ENCODE measurements around the gene KIF4A. TPM values are rescaled to one million over a fixed set of nuclear protein-coding genes. Genes with fewer than 3 reads are reported as not detected.
A peak's percentile ranks its signal among the peaks of the same experiment; 100 is the strongest.

KIF4A gene
- total and polyA plus RNA-seq, 10 of the 15 experiments (the other 5 are each of a cell fraction or from before 2014, with no cell fraction given), result 10.8 to 28.8 (median 22.5) TPM

- TF ChIP-seq ZNF207 (IDR thresholded peaks at IDR 0.05; ENCODE audit: borderline replicate concordance) (no peak), CHD2 (IDR thresholded peaks at IDR 0.05; ENCODE audit: borderline replicate concordance, low read depth, low read length) (0 out of 2 replicates have a peak, but pooled peaks have one; percentile 15), BHLHE40 (IDR thresholded peaks at IDR 0.05; ENCODE audit: borderline replicate concordance in 1 of 2, low read depth in 2 of 2, low read length in 1 of 2) (0 out of 4 replicates have a peak, but pooled peaks of 1 of the 2 experiments have one; percentile 6), PAX8 (IDR thresholded peaks at IDR 0.05) (no peak), TBL1XR1 (IDR thresholded peaks at IDR 0.05; ENCODE audit: low read depth, low read length) (no peak), POLR2A (IDR thresholded peaks at IDR 0.05; ENCODE audit: low read depth, low read length) (peak; percentile 91), IRF4 (IDR thresholded peaks at IDR 0.05; ENCODE audit: low read depth, low read length) (no peak), NFYA (IDR thresholded peaks at IDR 0.05; ENCODE audit: borderline replicate concordance, low read depth, low read length) (no peak), YBX1 (IDR thresholded peaks at IDR 0.05) (no peak), ATF2 (IDR thresholded peaks at IDR 0.05; ENCODE audit: low read length) (no peak), TAF1 (IDR thresholded peaks at IDR 0.05; ENCODE audit: borderline replicate concordance, low read depth, low read length) (peak; percentile 57; the same call in 1 of the 2 replicates), JUND (IDR thresholded peaks at IDR 0.05; ENCODE audit: low read depth, low read length) (no peak), RBBP5 (conservative IDR thresholded peaks at IDR 0.05) (no peak), BCL3 (IDR thresholded peaks at IDR 0.05; ENCODE audit: borderline replicate concordance, insufficient read depth, low read depth, low read length, poor library complexity, severe bottlenecking) (no peak), EP300 (IDR thresholded peaks at IDR 0.05; ENCODE audit: borderline replicate concordance in 1 of 2, control insufficient read depth in 1 of 2, low read depth in 2 of 2, low read length in 2 of 2) (no peak), TARDBP (IDR thresholded peaks at IDR 0.05; ENCODE audit: borderline replicate concordance) (no peak), PKNOX1 (IDR thresholded peaks at IDR 0.05) (no peak), IKZF1 (conservative IDR thresholded peaks at IDR 0.05) (peak; percentile 36; the same call in 1 of the 2 replicates), LARP7 (IDR thresholded peaks at IDR 0.05) (no peak), CHD1 (IDR thresholded peaks at IDR 0.05; ENCODE audit: low read depth, low read length) (no peak), KLF5 (IDR thresholded peaks at IDR 0.05; ENCODE audit: partially characterized antibody) (no peak), HDAC2 (IDR thresholded peaks at IDR 0.05) (no peak), PAX5 (IDR thresholded peaks at IDR 0.05; ENCODE audit: borderline replicate concordance, low read depth, low read length) (no peak), JUNB (IDR thresholded peaks at IDR 0.05) (no peak), SMAD1 (IDR thresholded peaks at IDR 0.05; ENCODE audit: low read depth, partially characterized antibody) (no peak), RELB (IDR thresholded peaks at IDR 0.05; ENCODE audit: low read depth) (no peak)
Observed at GRCh38 chrX:70289793-70290770, at the start of gene KIF4A, which contains the start of gene PDZD11 (continued).

Data from GM12878 (cell line).